Subcutaneous adipose tissue (tissue), 4 donors: ENCODE results near the gene TNFRSF1B. TPM values are rescaled to one million over a fixed set of nuclear protein-coding genes. Genes with fewer than 3 reads are reported as not detected.

Source experiments
- CTCF ChIP-seq: fragments of 450-650 bp; IDR thresholded peaks from one replicate; pipeline ENCODE4 v1.5.1; 2016; ENCODE audit warnings: low read depth, mild to moderate bottlenecking, control low read depth, antibody characterized with exemption, moderate library complexity
- total RNA-seq, 4 donors: library from RNA; depleted of rRNA; stranded (reverse); fragments of >200 nt; gene quantifications; one replicate each; pipeline ENCODE4 v1.1.0, GENCODE V29; 2016

Gene TNFRSF1B
- total RNA-seq, 4 donors from 2014 or later: 37.3 to 77.7 (median 64.5) TPM

GRCh38 chr1:12153181-12153785 lies 13.5 kb upstream of the TNFRSF1B start:
- no peak for TF ChIP-seq CTCF

GRCh38 chr1:12155328-12155727 lies 11.5 kb upstream of the TNFRSF1B start:
- TF ChIP-seq CTCF: no peak

GRCh38 chr1:12157366-12158231 lies 9.2 kb upstream of the TNFRSF1B start:
- TF ChIP-seq CTCF: no peak

GRCh38 chr1:12158357-12159092 lies 8.3 kb upstream of the TNFRSF1B start:
- TF ChIP-seq CTCF: no peak

- TF ChIP-seq CTCF: no peak
Measured at GRCh38 chr1:12159816-12160215, 7.0 kb upstream of the TNFRSF1B start.

GRCh38 chr1:12161324-12161661 lies 5.5 kb upstream of the TNFRSF1B start:
- no peak for TF ChIP-seq CTCF
